GM19099 (cell line): ENCODE measurements around the gene CYSTM1.

Experiments
- POLR2A ChIP-seq: IDR thresholded peaks from 3 replicates; pipeline ENCODE4 v1.6.1; 2011; ENCODE audit warnings: low read depth; ENCODE audit not compliant: insufficient read length; ENCODE audit errors: extremely low read depth

Gene CYSTM1

GRCh38 chr5:140186267-140186671 lies 11.3 kb downstream of the CYSTM1 start:
- TF ChIP-seq POLR2A = no peak

GRCh38 chr5:140189253-140189652 lies 14.3 kb downstream of the CYSTM1 start:
- no peak for TF ChIP-seq POLR2A

- no peak for TF ChIP-seq POLR2A
Measured at GRCh38 chr5:140189977-140190871, 15.2 kb downstream of the CYSTM1 start.

- TF ChIP-seq POLR2A = no peak
Measured at GRCh38 chr5:140190872-140191218, 15.9 kb downstream of the CYSTM1 start.

GRCh38 chr5:140192715-140193430 lies 17.9 kb downstream of the CYSTM1 start:
- TF ChIP-seq POLR2A = no peak

GRCh38 chr5:140194662-140195061 lies 19.7 kb downstream of the CYSTM1 start:
- no peak for TF ChIP-seq POLR2A

- TF ChIP-seq POLR2A = no peak
Measured at GRCh38 chr5:140196115-140196814, 21.3 kb downstream of the CYSTM1 start.

GRCh38 chr5:140197023-140197422 lies 22.0 kb downstream of the CYSTM1 start:
- no peak for TF ChIP-seq POLR2A

GRCh38 chr5:140202078-140202477 lies 27.1 kb downstream of the CYSTM1 start:
- TF ChIP-seq POLR2A = no peak

- TF ChIP-seq POLR2A = no peak
Measured at GRCh38 chr5:140202610-140203009, 27.6 kb downstream of the CYSTM1 start.

GRCh38 chr5:140205216-140205615 lies 30.2 kb downstream of the CYSTM1 start:
- TF ChIP-seq POLR2A = no peak

- TF ChIP-seq POLR2A = no peak
Measured at GRCh38 chr5:140205952-140206351, 31.0 kb downstream of the CYSTM1 start.

GRCh38 chr5:140207250-140207964 lies 32.4 kb downstream of the CYSTM1 start:
- no peak for TF ChIP-seq POLR2A

- no peak for TF ChIP-seq POLR2A
Measured at GRCh38 chr5:140208065-140208464, 33.1 kb downstream of the CYSTM1 start.
